Endothelial cell of umbilical vein (primary cell): ENCODE data around the gene ZMAT5. TPM values are rescaled to one million over a fixed set of nuclear protein-coding genes. Genes with fewer than 3 reads are reported as not detected.
A peak's percentile ranks its signal among the peaks of the same experiment; 100 is the strongest.

ENCODE experiments used
- BruUV-seq: library from RNA; stranded (reverse); fragments of 400-500 nt; replicated peaks from 2 replicates; lab custom pipeline; 2021; lab: Mats Ljungman, UMichigan
- CTCF ChIA-PET: fragments of 300-600, 350-600 bp; sonication (Branson Sonifier 250); formaldehyde crosslinking; loops from one replicate; lab custom pipeline; 2021; ENCODE audit warnings: antibody characterized with exemption, inconsistent platforms; lab: Charles Lee
- POLR2A ChIA-PET: fragments of 300-600, 350-600 bp; sonication (Branson Sonifier 250); formaldehyde crosslinking; loops from one replicate; lab custom pipeline; 2021; ENCODE audit warnings: antibody characterized with exemption, inconsistent platforms; lab: Charles Lee
- DNase-seq: peaks from one replicate; pipeline ENCODE4 v3.0.0-alpha.2; 2011; ENCODE audit warnings: low read depth, low spot score
- FAIRE-seq: peaks from 2 replicates; lab custom pipeline; 2011; peaks lifted over from hg19 to GRCh38; lab: Jason Lieb, UNC
- H2AFZ ChIP-seq: 2 replicates; pipeline ENCODE4 v1.6.0; 2012; ENCODE audit warnings: low read depth, low read length, control low read depth, inconsistent platforms
- H3K27ac ChIP-seq: 2 replicates; pipeline ENCODE4 v1.5.1; 2011; ENCODE audit warnings: low read depth, mild to moderate bottlenecking, control low read depth, low read length, moderate library complexity; ENCODE audit not compliant: insufficient read depth
- H3K27me3 ChIP-seq, 2 experiments: 2 replicates each; pipeline versions ENCODE4 v1.6.0 to v1.6.1; 2011; ENCODE audit warnings: low read length in 2 of 2, mixed read lengths in 1 of 2; ENCODE audit not compliant: control insufficient read depth in 2 of 2, insufficient read depth in 2 of 2
- H3K36me3 ChIP-seq, 2 experiments: 2 replicates in 1 of 2; 3 replicates in 1 of 2; pipeline ENCODE4 v1.5.1; 2011; ENCODE audit warnings: low read length in 2 of 2, mild to moderate bottlenecking in 1 of 2, moderate library complexity in 1 of 2; ENCODE audit not compliant: control insufficient read depth in 2 of 2, insufficient read depth in 2 of 2; ENCODE audit errors: extremely low read depth in 1 of 2
- H3K4me1 ChIP-seq: 3 replicates; pipeline ENCODE4 v1.5.1; 2011; ENCODE audit warnings: mild to moderate bottlenecking, low read length; ENCODE audit not compliant: control insufficient read depth, insufficient read depth; ENCODE audit errors: extremely low read depth
- H3K4me2 ChIP-seq: 2 replicates; pipeline ENCODE4 v1.6.1; 2011; ENCODE audit warnings: low read length, control low read depth, mixed read lengths; ENCODE audit not compliant: insufficient read depth
- H3K4me3 ChIP-seq, 3 experiments: fragments of 200-600 bp in 1 of 3; sonication (generic), shearing (Covaris generic) in 1 of 3; replicated peaks in 1 of 3; 2 replicates each; pipeline ENCODE4 v1.5.1; 2011 to 2016; ENCODE audit warnings: control low read depth in 3 of 3, low read length in 3 of 3, mild to moderate bottlenecking in 2 of 3, inconsistent platforms in 1 of 3, low read depth in 1 of 3, moderate library complexity in 1 of 3; ENCODE audit not compliant: insufficient read depth in 1 of 3
- H3K79me2 ChIP-seq: 2 replicates; pipeline ENCODE4 v1.6.0; 2012; ENCODE audit warnings: low read length, inconsistent platforms; ENCODE audit not compliant: control insufficient read depth, insufficient read depth
- H3K9ac ChIP-seq: replicated peaks from 2 replicates; pipeline ENCODE3; 2011; ENCODE audit warnings: low read length, control low read depth; ENCODE audit not compliant: insufficient read depth; ENCODE audit errors: extremely low read depth
- H3K9me1 ChIP-seq: replicated peaks from 3 replicates; pipeline ENCODE4 v1.6.0; 2011; ENCODE audit warnings: mild to moderate bottlenecking, low read length; ENCODE audit not compliant: control insufficient read depth, insufficient read depth; ENCODE audit errors: extremely low read depth
- H3K9me3 ChIP-seq: replicated peaks from 2 replicates; pipeline ENCODE4 v1.5.1; 2012; ENCODE audit warnings: low read length, inconsistent platforms; ENCODE audit not compliant: control insufficient read depth, insufficient read depth
- H4K20me1 ChIP-seq: replicated peaks from 2 replicates; pipeline ENCODE3; 2011; ENCODE audit warnings: mild to moderate bottlenecking, low read length; ENCODE audit not compliant: control insufficient read depth, insufficient read depth; ENCODE audit errors: extremely low read depth
- CTCF ChIP-seq, 2 donors: IDR thresholded peaks; 1 replicate in 1 of 2; 2 replicates in 1 of 2; pipeline ENCODE4 v1.5.1; 2011; ENCODE audit warnings: low read length in 2 of 2, mild to moderate bottlenecking in 2 of 2, moderate library complexity in 2 of 2, control low read depth in 1 of 2, inconsistent platforms in 1 of 2, low read depth in 1 of 2; ENCODE audit not compliant: insufficient read depth in 1 of 2; ENCODE audit errors: extremely low read depth in 1 of 2
- EZH2 ChIP-seq: IDR thresholded peaks from 2 replicates; pipeline ENCODE4 v1.6.1; 2012; ENCODE audit warnings: borderline replicate concordance, low read depth, mild to moderate bottlenecking, moderate library complexity, low read length, inconsistent platforms; ENCODE audit not compliant: severe bottlenecking
- FOS ChIP-seq: IDR thresholded peaks from 2 replicates; pipeline ENCODE4 v1.6.1; 2011; ENCODE audit warnings: mild to moderate bottlenecking, low read length, moderate library complexity, borderline replicate concordance; ENCODE audit not compliant: insufficient read depth
- GATA2 ChIP-seq: IDR thresholded peaks from 2 replicates; pipeline ENCODE4 v1.7.0; 2011; ENCODE audit warnings: low read depth, mild to moderate bottlenecking, moderate library complexity, mixed read lengths, low read length; ENCODE audit not compliant: insufficient read length, insufficient read depth
- JUN ChIP-seq: IDR thresholded peaks from 2 replicates; pipeline ENCODE4 v1.6.1; 2011; ENCODE audit warnings: borderline replicate concordance, low read depth; ENCODE audit not compliant: insufficient read length, insufficient read depth
- MYC ChIP-seq: IDR thresholded peaks from one replicate; pipeline ENCODE4 v1.6.1; 2011; ENCODE audit warnings: mild to moderate bottlenecking, low read depth, low read length
- POLR2A ChIP-seq: IDR thresholded peaks from 2 replicates; pipeline ENCODE4 v1.6.1; 2012; ENCODE audit warnings: low read depth, mild to moderate bottlenecking, control low read depth, low read length
- POLR2AphosphoS5 ChIP-seq: IDR thresholded peaks from 2 replicates; pipeline ENCODE4 v1.6.1; 2012; ENCODE audit warnings: low read depth, mild to moderate bottlenecking, control low read depth, low read length, moderate library complexity; ENCODE audit not compliant: insufficient read depth
- dilution Hi-C: fragments of 300-500 bp; cut with MboI; formaldehyde crosslinking; loops from one replicate; pipeline ENCODE4 v1.15.0; 2019; ENCODE audit warnings: low sequenced_read_pairs; ENCODE audit not compliant: extremely low pct_ligation_motif_present
- intact Hi-C: fragments of 100-400 bp; cut with micrococcal nuclease; formaldehyde crosslinking; loops from one replicate; pipeline ENCODE4 v1.10.0; 2022
- polyA plus RNA-seq, 4 experiments: library from polyadenylated mRNA; depleted of rRNA in 3 of 4; stranded (reverse) in 3 of 4; unstranded in 1 of 4; fragments of >200 nt; gene quantifications; 2 replicates each; pipeline versions ENCODE4 v1.2.1 to v1.2.3, GENCODE V29; 2011 to 2012; ENCODE audit warnings: missing spikeins in 1 of 4
- total RNA-seq: library from RNA; stranded (reverse); gene quantifications from 2 replicates; pipeline ENCODE4 v1.2.3, GENCODE V29; 2021
- TF ChIP-seq, protein P1 (sequence below): IDR thresholded peaks from 2 replicates; pipeline ENCODE4 v1.6.1; 2011; ENCODE audit not compliant: insufficient read depth, insufficient read length

Gene ZMAT5
- total and polyA plus RNA-seq, 2 donors (not counting 3 experiments of a cell fraction or from before 2014, with no cell fraction given): 24.9 to 43.6 TPM

GRCh38 chr22:29782061-29782845, 15.4 kb upstream of the ZMAT5 start:
- dilution Hi-C loops (no loop called here), intact Hi-C loops (no loop called here)
- Histone ChIP-seq H4K20me1 (no peaks in the 10 kb centered on the region), H2AFZ (no peak overlapping the region), H3K36me3 (no peaks in the 10 kb centered on the region), H3K9me3 (no peaks in the 10 kb centered on the region), H3K27me3 (no peaks in the 10 kb centered on the region), H3K4me1 (peaks cover 14% of the 10 kb centered on the region), H3K9ac (no peak overlapping the region), H3K27ac (no peak overlapping the region), H3K79me2 (no peaks in the 10 kb centered on the region), H3K4me2 (no peak overlapping the region), H3K9me1 (no peaks in the 10 kb centered on the region), H3K4me3 (no peak overlapping the region)
- no peak for DNase-seq
- TF ChIP-seq POLR2A: no peak
- no peak for TF ChIP-seq POLR2AphosphoS5
- TF ChIP-seq MYC: no peak
- BruUV-seq: no TSS peak
- CTCF ChIA-PET: interaction anchor here (0.6 to 1.9 kb wide), 5 partner anchors 9 to 223 kb away, joined by 3 to 9 read pairs (median 5); no protein-coding TSS in a partner anchor
- POLR2A ChIA-PET: no interaction called here
- no peak for FAIRE-seq

GRCh38 chr22:29780748-29781676, 14.2 kb upstream of the ZMAT5 start:
- CTCF ChIA-PET: interaction anchor here (0.7 to 1.9 kb wide), 4 partner anchors 18 to 224 kb away, joined by 3 to 9 read pairs (median 4); no protein-coding TSS in a partner anchor
- BruUV-seq: no TSS peak

More at GRCh38 chr22:29780748-29781676, 14.2 kb upstream of the ZMAT5 start:
- peaks cover 14% of the 10 kb centered on the region for H3K4me1 ChIP-seq
- H2AFZ ChIP-seq: peak overlapping the region; percentile 56
- FAIRE-seq (peak; percentile 57), DNase-seq (no peak)
- POLR2A ChIA-PET: interaction anchor here (0.5 kb wide), 1 partner anchor 1448 kb away, joined by 4 read pairs; no protein-coding TSS in a partner anchor
- H3K4me2 ChIP-seq: no peak overlapping the region
- H3K9ac ChIP-seq: no peak overlapping the region
- no peaks in the 10 kb centered on the region for H3K9me1 ChIP-seq
- H3K27me3 ChIP-seq: no peaks in the 10 kb centered on the region
- H3K79me2 ChIP-seq: no peaks in the 10 kb centered on the region
- no peak overlapping the region for H3K4me3 ChIP-seq
- H4K20me1 ChIP-seq: no peaks in the 10 kb centered on the region
- no peaks in the 10 kb centered on the region for H3K36me3 ChIP-seq
- TF ChIP-seq GATA2 (no peak), POLR2A (no peak), JUN (no peak), POLR2AphosphoS5 (no peak), FOS (no peak), EZH2 (no peak), MYC (no peak), CTCF (IDR thresholded peaks at IDR 0.05; ENCODE audit: extremely low read depth in 1 of 2, insufficient read depth in 1 of 2, low read depth in 1 of 2, low read length in 2 of 2) (no peak)
- TF ChIP-seq, protein P1, sequence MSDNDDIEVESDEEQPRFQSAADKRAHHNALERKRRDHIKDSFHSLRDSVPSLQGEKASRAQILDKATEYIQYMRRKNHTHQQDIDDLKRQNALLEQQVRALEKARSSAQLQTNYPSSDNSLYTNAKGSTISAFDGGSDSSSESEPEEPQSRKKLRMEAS: no peak
- H3K9me3 ChIP-seq: no peaks in the 10 kb centered on the region
- H3K27ac ChIP-seq: no peak overlapping the region
- intact Hi-C loops: no loop called here
- dilution Hi-C loops: no loop called here
